HepG2 (cell line): ENCODE results near the gene ABCG4. TPM values are rescaled to one million over a fixed set of nuclear protein-coding genes. Genes with fewer than 3 reads are reported as not detected.

ENCODE experiments used
- ARID2 ChIP-seq: sonication (generic); formaldehyde crosslinking; IDR thresholded peaks from 2 replicates; pipeline ENCODE4 v1.8.1; 2022; ENCODE audit warnings: mild to moderate bottlenecking, missing genetic modification reagents, borderline replicate concordance
- FOXC1 ChIP-seq: sonication (generic); formaldehyde crosslinking; IDR thresholded peaks from 2 replicates; pipeline ENCODE4 v1.8.0; 2022; ENCODE audit warnings: mild to moderate bottlenecking, missing genetic modification reagents, borderline replicate concordance
- NFE2L1 ChIP-seq: sonication (generic); formaldehyde crosslinking; IDR thresholded peaks from 2 replicates; pipeline ENCODE4 v1.4.0; 2020; ENCODE audit warnings: missing genetic modification reagents, mild to moderate bottlenecking, borderline replicate concordance
- ZFAT ChIP-seq: sonication (generic); formaldehyde crosslinking; conservative IDR thresholded peaks from 2 replicates; pipeline ENCODE4 v1.8.1; 2023; ENCODE audit warnings: missing genetic modification reagents, inconsistent platforms
- ZNF569 ChIP-seq: sonication (generic); formaldehyde crosslinking; IDR thresholded peaks from 2 replicates; pipeline ENCODE4 v1.5.0; 2020; ENCODE audit warnings: mild to moderate bottlenecking, missing genetic modification reagents, moderate library complexity, borderline replicate concordance
- ZSCAN20 ChIP-seq: sonication (generic); formaldehyde crosslinking; IDR thresholded peaks from 2 replicates; pipeline ENCODE4 v1.4.0; 2020; ENCODE audit warnings: missing genetic modification reagents, mild to moderate bottlenecking, borderline replicate concordance
- polyA plus RNA-seq, 8 experiments: library from polyadenylated mRNA; depleted of rRNA in 3 of 8; stranded (reverse) in 7 of 8; unstranded in 1 of 8; fragments of >200 nt; fragmentation: Illumina TruSeq in 4 of 8; extraction: Trizol in 4 of 8; gene quantifications; 2 replicates each; pipeline versions ENCODE4 v1.2.1 to v1.2.3, GENCODE V29; 2011 to 2016; ENCODE audit warnings: low read depth in 4 of 8, missing spikeins in 1 of 8, mixed read lengths in 1 of 8; ENCODE audit not compliant: insufficient read depth in 1 of 8
- total RNA-seq, 5 experiments: library from RNA; depleted of rRNA; stranded (reverse); fragments of >200 nt; fragmentation: Illumina TruSeq; extraction: Trizol; gene quantifications; 2 replicates each; pipeline ENCODE4 v1.2.3, GENCODE V29; 2016; ENCODE audit warnings: low read depth in 1 of 5
- TF ChIP-seq, protein P1 (sequence below): sonication (generic); formaldehyde crosslinking; IDR thresholded peaks from 2 replicates; pipeline ENCODE4 v1.4.0; 2020; ENCODE audit warnings: mild to moderate bottlenecking, missing genetic modification reagents
- TF ChIP-seq, protein P2 (sequence below): sonication (generic); formaldehyde crosslinking; IDR thresholded peaks from 2 replicates; pipeline ENCODE4 v1.8.1; 2023; ENCODE audit warnings: missing genetic modification reagents, mild to moderate bottlenecking, borderline replicate concordance
- TF ChIP-seq, protein P3 (sequence below): sonication (generic); formaldehyde crosslinking; IDR thresholded peaks from 2 replicates; pipeline ENCODE4 v1.4.0; 2020; ENCODE audit warnings: missing genetic modification reagents, borderline replicate concordance
- TF ChIP-seq, protein P4 (sequence below): sonication (generic); formaldehyde crosslinking; IDR thresholded peaks from 2 replicates; pipeline ENCODE4 v1.4.0; 2020; ENCODE audit warnings: missing genetic modification reagents; ENCODE audit errors: not compliant biosample characterization
- TF ChIP-seq, protein P5 (sequence below): sonication (generic); formaldehyde crosslinking; IDR thresholded peaks from 2 replicates; pipeline ENCODE4 v1.4.0; 2020; ENCODE audit warnings: mild to moderate bottlenecking, low read depth, missing genetic modification reagents
- TF ChIP-seq, protein P6 (sequence below): sonication (generic); formaldehyde crosslinking; IDR thresholded peaks from 2 replicates; pipeline ENCODE4 v1.4.0; 2020; ENCODE audit warnings: missing genetic modification reagents

ABCG4 gene
- total and polyA plus RNA-seq, 2 of the 13 experiments (the other 11 are each of a cell fraction or from before 2014, with no cell fraction given): not detected

DNA sequence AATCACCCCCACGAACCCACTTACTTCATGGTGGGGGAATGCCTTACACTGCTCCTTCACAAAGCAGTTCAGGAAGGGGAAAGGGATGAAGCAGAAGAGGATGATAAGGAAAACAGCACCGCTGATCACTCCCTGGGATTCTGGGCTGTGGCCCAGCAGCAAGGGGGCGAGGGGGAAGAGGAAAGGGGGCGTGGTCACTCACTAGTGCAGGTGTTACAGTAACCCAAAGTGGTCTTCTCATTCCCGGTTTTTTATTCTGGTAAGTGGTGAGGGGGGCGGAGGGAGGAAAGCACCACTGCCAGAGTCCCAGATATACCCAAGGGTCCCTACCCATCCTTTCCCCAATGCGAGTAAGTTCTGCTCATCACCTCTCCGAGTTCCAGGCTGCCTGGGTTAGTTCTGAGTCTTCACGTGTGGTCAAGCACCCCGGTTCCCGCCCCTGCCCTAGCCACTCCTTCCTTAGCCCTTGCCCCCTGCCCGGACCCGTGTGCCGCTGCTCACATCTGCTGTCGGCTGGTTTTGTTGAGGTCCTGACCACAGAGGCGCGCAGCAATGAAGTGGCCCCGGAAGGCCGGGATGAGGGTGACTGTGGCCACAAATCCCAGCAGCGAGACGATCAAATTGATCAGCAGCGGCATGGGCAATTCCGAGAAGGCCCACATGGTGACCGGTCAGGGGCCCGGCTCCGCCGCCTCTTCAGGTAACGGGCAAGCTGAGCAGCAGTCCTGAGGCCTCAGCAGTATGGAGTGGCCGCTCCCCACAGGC lies 47.7 kb upstream of the ABCG4 start (continued):
- TF ChIP-seq, protein P1, sequence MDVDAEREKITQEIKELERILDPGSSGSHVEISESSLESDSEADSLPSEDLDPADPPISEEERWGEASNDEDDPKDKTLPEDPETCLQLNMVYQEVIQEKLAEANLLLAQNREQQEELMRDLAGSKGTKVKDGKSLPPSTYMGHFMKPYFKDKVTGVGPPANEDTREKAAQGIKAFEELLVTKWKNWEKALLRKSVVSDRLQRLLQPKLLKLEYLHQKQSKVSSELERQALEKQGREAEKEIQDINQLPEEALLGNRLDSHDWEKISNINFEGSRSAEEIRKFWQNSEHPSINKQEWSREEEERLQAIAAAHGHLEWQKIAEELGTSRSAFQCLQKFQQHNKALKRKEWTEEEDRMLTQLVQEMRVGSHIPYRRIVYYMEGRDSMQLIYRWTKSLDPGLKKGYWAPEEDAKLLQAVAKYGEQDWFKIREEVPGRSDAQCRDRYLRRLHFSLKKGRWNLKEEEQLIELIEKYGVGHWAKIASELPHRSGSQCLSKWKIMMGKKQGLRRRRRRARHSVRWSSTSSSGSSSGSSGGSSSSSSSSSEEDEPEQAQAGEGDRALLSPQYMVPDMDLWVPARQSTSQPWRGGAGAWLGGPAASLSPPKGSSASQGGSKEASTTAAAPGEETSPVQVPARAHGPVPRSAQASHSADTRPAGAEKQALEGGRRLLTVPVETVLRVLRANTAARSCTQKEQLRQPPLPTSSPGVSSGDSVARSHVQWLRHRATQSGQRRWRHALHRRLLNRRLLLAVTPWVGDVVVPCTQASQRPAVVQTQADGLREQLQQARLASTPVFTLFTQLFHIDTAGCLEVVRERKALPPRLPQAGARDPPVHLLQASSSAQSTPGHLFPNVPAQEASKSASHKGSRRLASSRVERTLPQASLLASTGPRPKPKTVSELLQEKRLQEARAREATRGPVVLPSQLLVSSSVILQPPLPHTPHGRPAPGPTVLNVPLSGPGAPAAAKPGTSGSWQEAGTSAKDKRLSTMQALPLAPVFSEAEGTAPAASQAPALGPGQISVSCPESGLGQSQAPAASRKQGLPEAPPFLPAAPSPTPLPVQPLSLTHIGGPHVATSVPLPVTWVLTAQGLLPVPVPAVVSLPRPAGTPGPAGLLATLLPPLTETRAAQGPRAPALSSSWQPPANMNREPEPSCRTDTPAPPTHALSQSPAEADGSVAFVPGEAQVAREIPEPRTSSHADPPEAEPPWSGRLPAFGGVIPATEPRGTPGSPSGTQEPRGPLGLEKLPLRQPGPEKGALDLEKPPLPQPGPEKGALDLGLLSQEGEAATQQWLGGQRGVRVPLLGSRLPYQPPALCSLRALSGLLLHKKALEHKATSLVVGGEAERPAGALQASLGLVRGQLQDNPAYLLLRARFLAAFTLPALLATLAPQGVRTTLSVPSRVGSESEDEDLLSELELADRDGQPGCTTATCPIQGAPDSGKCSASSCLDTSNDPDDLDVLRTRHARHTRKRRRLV: no peak
- TF ChIP-seq, protein P2, sequence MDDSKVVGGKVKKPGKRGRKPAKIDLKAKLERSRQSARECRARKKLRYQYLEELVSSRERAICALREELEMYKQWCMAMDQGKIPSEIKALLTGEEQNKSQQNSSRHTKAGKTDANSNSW (CRISPR knock-in tag): no peak
- TF ChIP-seq ARID2 (0 out of 2 replicates have a peak, but pooled peaks have one; percentile 50), ZFAT (no peak), ZNF569 (no peak), NFE2L1 (CRISPR knock-in tag) (no peak), FOXC1 (no peak), ZSCAN20 (CRISPR knock-in tag) (no peak)
- TF ChIP-seq, protein P3, sequence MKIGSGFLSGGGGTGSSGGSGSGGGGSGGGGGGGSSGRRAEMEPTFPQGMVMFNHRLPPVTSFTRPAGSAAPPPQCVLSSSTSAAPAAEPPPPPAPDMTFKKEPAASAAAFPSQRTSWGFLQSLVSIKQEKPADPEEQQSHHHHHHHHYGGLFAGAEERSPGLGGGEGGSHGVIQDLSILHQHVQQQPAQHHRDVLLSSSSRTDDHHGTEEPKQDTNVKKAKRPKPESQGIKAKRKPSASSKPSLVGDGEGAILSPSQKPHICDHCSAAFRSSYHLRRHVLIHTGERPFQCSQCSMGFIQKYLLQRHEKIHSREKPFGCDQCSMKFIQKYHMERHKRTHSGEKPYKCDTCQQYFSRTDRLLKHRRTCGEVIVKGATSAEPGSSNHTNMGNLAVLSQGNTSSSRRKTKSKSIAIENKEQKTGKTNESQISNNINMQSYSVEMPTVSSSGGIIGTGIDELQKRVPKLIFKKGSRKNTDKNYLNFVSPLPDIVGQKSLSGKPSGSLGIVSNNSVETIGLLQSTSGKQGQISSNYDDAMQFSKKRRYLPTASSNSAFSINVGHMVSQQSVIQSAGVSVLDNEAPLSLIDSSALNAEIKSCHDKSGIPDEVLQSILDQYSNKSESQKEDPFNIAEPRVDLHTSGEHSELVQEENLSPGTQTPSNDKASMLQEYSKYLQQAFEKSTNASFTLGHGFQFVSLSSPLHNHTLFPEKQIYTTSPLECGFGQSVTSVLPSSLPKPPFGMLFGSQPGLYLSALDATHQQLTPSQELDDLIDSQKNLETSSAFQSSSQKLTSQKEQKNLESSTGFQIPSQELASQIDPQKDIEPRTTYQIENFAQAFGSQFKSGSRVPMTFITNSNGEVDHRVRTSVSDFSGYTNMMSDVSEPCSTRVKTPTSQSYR (CRISPR knock-in tag): no peak
- TF ChIP-seq, protein P4, sequence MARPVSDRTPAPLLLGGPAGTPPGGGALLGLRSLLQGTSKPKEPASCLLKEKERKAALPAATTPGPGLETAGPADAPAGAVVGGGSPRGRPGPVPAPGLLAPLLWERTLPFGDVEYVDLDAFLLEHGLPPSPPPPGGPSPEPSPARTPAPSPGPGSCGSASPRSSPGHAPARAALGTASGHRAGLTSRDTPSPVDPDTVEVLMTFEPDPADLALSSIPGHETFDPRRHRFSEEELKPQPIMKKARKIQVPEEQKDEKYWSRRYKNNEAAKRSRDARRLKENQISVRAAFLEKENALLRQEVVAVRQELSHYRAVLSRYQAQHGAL (CRISPR knock-in tag): no peak
- TF ChIP-seq, protein P5, sequence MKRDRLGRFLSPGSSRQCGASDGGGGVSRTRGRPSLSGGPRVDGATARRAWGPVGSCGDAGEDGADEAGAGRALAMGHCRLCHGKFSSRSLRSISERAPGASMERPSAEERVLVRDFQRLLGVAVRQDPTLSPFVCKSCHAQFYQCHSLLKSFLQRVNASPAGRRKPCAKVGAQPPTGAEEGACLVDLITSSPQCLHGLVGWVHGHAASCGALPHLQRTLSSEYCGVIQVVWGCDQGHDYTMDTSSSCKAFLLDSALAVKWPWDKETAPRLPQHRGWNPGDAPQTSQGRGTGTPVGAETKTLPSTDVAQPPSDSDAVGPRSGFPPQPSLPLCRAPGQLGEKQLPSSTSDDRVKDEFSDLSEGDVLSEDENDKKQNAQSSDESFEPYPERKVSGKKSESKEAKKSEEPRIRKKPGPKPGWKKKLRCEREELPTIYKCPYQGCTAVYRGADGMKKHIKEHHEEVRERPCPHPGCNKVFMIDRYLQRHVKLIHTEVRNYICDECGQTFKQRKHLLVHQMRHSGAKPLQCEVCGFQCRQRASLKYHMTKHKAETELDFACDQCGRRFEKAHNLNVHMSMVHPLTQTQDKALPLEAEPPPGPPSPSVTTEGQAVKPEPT (CRISPR knock-in tag): peak; percentile 50; the same call in 1 of the 2 replicates
- TF ChIP-seq, protein P6, sequence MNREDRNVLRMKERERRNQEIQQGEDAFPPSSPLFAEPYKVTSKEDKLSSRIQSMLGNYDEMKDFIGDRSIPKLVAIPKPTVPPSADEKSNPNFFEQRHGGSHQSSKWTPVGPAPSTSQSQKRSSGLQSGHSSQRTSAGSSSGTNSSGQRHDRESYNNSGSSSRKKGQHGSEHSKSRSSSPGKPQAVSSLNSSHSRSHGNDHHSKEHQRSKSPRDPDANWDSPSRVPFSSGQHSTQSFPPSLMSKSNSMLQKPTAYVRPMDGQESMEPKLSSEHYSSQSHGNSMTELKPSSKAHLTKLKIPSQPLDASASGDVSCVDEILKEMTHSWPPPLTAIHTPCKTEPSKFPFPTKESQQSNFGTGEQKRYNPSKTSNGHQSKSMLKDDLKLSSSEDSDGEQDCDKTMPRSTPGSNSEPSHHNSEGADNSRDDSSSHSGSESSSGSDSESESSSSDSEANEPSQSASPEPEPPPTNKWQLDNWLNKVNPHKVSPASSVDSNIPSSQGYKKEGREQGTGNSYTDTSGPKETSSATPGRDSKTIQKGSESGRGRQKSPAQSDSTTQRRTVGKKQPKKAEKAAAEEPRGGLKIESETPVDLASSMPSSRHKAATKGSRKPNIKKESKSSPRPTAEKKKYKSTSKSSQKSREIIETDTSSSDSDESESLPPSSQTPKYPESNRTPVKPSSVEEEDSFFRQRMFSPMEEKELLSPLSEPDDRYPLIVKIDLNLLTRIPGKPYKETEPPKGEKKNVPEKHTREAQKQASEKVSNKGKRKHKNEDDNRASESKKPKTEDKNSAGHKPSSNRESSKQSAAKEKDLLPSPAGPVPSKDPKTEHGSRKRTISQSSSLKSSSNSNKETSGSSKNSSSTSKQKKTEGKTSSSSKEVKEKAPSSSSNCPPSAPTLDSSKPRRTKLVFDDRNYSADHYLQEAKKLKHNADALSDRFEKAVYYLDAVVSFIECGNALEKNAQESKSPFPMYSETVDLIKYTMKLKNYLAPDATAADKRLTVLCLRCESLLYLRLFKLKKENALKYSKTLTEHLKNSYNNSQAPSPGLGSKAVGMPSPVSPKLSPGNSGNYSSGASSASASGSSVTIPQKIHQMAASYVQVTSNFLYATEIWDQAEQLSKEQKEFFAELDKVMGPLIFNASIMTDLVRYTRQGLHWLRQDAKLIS (CRISPR knock-in tag): no peak
